GM19193 (cell line): ENCODE data around the gene LTB4R.

Experiments used
- POLR2A ChIP-seq: IDR thresholded peaks from 4 replicates; pipeline ENCODE4 v1.6.1; 2011; ENCODE audit not compliant: insufficient read depth, insufficient read length; ENCODE audit errors: extremely low read depth

LTB4R gene

DNA sequence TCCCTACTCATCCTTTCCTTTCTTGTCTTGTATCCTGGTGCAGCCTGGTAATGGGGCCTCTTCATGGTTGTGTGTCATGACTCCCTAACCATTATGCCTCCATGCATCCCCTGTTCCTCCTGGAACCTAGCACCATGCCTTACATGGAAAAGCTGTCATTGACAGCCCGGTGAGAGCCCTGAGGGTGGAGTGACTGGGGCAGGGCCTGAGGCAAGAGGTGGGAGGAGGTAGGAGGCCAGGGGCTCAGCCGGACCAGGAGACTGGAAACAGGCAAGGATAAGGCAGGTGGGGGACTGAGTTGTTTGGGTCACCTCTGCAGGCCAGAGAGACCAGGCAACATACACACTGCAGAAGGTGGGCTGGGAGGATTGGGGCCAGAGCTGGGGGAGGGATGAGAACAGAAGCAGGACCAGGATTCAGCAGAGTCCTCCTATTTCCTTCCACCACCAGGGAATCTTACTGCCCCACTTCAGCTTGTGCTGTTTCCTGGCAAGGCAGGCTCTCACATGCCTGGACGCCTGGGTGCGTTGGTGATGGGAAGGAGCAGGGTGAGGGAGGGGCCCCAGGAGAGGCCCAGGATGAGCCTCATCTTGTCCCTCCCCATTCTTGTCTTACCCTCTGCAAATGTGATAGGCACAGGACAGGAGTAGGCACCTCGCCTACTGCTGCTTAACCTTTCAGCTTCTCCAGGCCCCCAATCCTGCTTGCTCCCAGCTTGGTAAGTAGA, 1.6 kb upstream of the LTB4R start, which contains the start of gene LTB4R2:
LTB4R2 (plus strand) TSS at position 603 of the 727 bp plus-strand sequence. CDS start 525 bp downstream, outside the sequence.
- TF ChIP-seq POLR2A: no peak

DNA sequence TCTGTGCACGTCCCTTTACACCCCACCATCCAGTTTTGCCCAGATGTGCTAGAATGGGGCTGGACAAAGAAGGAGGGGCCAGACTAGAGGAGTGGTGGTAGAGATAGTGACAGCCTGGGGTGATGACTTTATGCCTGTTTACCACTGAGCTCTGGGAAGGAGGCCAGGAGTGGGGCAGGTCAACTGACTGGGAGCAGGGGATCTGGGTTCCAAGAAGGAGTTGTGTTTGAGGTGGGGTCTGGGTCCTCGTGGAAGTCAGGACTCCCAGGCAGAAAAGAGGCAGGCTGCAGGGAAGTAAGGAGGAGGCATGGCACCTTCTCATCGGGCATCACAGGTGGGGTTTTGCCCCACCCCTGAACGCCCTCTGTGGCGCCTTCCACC, 1.0 kb upstream of the LTB4R start:
- TF ChIP-seq POLR2A: no peak

DNA sequence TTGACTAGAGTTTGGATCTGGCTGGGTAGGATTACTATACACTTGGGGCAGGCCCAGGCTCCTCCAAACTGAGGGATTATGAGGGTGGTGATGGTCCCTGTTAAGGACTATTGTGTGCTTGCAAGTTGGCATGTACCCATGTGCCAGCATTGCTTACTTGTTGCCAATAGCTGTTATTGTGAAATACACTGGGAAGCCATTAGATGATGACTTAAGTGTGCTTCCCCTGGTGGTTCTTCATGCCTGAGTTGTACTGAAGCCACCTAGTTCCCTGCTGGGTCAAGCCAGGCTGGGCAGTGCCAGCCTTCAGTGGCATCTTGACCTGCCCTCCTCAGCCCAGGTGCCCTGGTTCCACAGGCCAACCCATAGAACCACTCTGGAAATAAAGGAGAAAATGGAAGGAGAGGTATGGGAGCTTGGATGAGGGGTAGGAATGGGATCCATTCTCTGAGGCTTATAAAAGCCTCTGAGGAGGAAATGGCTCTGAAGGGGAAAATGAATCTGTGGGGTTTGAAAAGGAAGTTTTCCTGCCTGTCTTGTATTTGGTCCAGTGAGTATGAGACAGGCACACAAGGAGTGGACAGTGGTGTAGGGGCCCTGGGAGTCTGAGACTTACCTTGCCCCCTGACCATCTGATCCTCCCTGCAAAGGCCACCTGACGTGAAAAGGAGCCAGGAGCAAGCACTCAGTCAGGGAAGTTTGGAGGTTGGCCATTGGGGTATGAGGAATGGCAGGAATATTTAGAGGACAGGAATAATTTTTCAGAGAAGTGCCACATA, 724 bp downstream of the LTB4R start:
- TF ChIP-seq POLR2A: no peak

DNA sequence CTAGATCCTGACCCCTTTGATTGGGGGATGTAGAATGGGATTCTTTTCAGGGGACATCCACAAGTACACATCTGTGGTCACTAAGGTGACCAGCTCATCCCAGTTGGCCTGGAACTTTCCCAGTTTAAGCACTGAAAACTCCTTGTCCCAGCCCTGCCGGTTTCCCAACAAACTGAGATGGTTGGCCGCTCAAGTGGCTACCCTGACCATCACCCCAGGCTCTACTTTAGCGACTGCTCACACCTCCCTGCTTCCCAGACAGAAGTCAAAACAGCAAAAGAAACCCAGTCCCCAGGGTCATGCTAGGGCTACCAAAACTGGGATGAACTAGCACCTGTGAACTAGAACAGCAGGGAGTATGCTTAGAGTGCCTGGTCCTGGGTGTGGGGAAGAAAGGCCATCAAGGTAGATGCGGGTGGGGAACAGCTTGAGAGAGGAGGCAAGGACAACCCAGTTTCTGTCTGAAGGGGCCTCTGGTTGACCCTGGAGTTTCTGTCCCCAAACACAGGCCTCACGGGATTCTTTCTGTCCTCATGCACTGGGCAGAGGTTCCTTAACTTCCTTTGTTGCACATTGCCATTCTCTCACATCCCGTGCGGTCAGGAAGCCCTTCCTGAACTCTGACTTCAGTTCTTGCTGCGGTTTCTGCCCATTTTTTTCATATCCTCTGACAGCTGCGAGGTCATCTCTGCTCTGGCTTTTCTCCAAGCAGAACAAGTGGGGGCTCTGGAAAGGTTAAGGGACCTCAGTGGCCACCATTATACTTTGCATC, 1.6 kb downstream of the LTB4R start:
- TF ChIP-seq POLR2A: no peak

DNA sequence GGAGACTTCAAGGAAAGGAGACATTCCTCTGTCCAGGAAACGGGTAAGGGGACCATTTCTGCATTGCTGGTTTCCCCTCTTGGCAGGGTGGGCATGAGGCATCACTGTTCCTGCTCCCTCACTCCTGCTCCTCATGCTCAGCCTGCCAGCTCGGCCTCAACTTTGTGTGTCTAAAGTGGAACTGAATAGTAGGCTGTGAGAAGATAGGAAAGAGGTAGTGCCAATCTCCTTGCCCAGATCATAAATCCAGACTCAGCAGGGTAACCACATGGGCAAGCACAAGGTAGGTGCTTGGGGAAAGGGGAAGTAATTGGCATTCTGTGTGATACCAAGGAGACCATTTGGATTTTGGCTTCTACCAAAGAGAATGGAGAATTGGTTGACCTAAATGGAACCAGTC, 2.6 kb downstream of the LTB4R start:
- TF ChIP-seq POLR2A: no peak

DNA sequence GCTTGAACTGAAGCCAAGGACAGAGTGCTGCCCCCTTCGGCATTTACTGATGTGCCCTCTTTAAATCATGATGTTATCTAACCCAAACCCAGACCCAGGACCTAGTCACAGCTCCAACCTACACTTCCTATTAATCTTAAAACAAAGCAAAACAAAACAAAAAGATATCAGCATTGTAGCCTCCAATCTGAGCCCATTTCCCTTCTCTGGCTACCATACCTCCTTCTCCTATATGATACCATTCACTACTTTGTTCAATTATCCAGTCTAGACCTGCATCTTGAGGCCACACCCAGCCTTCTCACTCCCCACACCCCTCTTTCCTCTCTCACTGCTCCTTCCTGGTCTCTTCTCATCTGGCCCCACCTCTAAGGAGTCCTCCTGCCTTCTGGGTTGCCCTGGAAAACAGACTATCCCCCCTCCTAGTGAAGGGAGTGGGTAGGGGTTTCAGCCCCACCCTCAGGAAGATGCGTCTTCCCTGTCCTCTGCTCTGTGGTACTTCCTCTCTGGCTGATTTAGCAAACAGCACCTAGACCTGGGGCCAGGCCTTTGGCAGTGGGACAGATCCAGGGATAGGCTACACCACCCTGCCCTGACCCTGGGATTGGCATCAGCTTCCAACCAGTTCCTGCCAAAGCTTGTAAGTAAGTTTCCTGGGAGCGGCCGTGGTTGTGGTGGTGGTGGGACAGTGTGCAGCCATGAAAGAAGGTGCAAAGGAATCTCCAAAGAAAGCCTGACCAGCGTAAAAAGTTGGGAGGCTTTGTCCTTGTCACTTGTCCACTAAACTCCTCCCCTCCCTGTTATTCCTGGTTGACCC, 3.3 kb downstream of the LTB4R start:
- no peak for TF ChIP-seq POLR2A

DNA sequence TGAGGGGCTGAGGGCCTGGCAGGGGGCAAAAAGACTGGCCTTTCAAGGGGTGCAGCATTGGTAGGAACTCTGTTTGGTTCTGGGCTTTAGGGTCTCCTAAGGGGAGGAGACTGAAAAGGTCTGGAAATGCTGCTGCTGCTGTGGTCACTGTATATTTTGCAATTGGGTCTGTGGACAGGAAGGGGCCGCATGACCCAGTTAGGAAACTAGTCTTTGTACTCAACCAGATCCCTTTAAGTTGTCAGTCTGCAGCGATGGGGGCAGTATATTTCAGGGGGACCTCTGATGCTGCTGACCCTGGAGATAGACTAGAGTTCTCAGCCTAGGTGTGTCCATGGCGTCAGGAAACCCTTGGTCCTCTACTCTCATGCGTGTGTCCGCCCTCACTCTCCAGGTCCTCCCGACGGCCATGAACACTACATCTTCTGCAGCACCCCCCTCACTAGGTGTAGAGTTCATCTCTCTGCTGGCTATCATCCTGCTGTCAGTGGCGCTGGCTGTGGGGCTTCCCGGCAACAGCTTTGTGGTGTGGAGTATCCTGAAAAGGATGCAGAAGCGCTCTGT, 4.0 kb downstream of the LTB4R start:
- no peak for TF ChIP-seq POLR2A

DNA sequence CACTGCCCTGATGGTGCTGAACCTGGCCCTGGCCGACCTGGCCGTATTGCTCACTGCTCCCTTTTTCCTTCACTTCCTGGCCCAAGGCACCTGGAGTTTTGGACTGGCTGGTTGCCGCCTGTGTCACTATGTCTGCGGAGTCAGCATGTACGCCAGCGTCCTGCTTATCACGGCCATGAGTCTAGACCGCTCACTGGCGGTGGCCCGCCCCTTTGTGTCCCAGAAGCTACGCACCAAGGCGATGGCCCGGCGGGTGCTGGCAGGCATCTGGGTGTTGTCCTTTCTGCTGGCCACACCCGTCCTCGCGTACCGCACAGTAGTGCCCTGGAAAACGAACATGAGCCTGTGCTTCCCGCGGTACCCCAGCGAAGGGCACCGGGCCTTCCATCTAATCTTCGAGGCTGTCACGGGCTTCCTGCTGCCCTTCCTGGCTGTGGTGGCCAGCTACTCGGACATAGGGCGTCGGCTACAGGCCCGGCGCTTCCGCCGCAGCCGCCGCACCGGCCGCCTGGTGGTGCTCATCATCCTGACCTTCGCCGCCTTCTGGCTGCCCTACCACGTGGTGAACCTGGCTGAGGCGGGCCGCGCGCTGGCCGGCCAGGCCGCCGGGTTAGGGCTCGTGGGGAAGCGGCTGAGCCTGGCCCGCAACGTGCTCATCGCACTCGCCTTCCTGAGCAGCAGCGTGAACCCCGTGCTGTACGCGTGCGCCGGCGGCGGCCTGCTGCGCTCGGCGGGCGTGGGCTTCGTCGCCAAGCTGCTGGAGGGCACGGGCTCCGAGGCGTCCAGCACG, 4.7 kb downstream of the LTB4R start:
- no peak for TF ChIP-seq POLR2A

DNA sequence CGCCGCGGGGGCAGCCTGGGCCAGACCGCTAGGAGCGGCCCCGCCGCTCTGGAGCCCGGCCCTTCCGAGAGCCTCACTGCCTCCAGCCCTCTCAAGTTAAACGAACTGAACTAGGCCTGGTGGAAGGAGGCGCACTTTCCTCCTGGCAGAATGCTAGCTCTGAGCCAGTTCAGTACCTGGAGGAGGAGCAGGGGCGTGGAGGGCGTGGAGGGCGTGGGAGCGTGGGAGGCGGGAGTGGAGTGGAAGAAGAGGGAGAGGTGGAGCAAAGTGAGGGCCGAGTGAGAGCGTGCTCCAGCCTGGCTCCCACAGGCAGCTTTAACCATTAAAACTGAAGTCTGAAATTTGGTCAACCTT, 5.3 kb downstream of the LTB4R start:
- no peak for TF ChIP-seq POLR2A

DNA sequence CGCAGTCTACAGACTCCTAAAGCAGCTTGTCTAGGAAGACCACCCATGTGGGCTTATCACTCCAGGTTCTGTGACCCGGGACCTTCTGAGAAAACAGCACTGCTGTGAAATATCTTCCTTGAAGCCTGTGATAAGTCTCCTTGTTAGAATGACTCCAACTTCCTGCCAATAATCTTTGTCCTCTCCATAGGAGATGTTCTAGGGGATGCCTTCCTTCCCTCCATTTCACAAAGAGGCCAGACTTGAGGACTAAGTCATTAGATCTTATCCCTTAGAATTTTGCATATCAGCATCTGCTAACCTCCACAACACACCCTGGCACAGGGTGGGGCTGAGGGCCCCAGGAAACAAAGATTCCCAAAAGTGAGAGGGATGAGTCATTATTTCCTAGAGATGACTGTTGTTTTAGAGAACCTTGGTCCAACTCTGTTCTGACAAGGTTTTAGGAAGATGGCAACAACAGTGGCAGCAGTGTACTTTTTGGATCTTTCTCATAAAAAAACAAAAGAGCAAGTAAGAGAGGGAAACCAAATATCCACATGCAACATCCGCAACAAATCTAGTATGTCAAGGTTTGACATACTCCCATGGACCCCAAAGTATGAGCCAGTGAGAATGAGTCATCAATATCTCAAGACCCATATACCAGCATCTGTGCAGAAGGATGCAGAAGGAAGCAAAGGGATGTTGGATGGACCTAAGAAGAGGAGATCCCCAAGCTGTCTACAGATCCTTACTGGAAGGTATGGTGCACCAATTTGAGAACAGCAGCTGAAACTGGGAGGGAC, 6.0 kb downstream of the LTB4R start:
- TF ChIP-seq POLR2A: no peak

DNA sequence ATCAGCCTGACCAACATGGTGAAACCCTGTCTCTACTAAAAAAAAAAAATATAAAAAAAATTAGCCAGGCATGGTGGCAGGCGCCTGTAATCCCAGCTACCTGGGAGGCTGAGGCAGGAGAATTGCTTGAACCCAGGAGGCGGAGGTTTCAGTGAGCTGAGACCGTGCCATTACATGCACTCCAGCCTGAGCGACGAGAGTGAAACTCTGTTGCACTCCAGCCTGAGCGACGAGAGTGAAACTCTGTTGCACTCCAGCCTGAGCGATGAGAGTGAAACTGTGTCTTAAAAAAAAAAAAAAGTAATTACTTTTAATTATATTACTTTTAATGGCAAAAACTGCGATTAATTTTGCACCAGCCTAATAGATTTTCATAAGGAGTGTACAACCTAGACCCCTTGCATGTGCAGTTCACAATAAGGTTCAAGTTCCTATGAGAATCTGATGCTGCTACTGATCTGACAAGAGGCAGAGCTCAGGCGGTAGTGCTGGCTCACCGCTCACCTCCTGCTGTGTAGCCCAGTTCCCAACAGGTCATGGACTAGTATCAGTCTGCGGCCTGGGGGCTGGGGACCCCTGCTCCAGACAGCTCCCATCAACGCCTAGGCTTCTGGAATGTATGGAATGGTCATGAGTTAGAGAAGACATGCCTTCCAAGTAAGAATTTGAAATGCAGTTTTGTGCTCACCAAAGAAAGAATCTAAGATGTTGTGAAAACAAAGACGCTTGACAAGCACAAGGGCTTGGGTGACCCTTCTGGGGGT, 10.1 kb downstream of the LTB4R start:
- TF ChIP-seq POLR2A: no peak

DNA sequence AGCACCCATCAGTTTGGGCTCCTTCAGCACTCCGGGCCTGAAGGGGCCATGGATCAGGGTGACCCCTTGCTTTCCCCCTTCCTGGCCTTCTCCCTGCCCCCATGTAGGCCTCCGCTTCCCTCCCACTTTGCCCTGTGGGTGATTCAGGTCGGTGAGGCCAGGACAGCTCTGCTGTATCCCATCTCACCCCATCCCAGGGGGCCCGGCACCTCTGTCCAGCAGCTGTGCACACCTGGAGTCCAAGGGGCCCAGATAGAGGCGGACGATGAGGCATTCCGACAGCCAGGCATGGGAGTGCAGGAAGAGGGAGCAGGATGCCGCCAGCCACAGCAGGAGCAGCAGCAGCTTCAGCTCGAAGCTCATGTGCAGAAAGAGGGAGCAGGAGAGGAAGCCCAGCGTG, 11.4 kb downstream of the LTB4R start:
- TF ChIP-seq POLR2A: no peak
